IMR-90 (cell line): ENCODE results near the gene ACAN. TPM values are rescaled to one million over a fixed set of nuclear protein-coding genes. Genes with fewer than 3 reads are reported as not detected.
A peak's percentile ranks its signal among the peaks of the same experiment; 100 is the strongest.

ENCODE experiments used
- ATAC-seq: fragments of 200-7000 bp; cut with Tn5 transposase; 2 replicates; pipeline ENCODE4 v1.9.1; 2020; ENCODE audit warnings: low read depth, mild to moderate bottlenecking, moderate library complexity
- BruUV-seq: library from RNA; stranded (reverse); fragments of 400-500 nt; replicated peaks from 2 replicates; lab custom pipeline; 2021; lab: Mats Ljungman, UMichigan
- CTCF ChIA-PET: fragments of 300-600 bp; formaldehyde crosslinking; extraction: SDS; loops from one replicate; lab custom pipeline; 2021; ENCODE audit warnings: antibody characterized with exemption; lab: Yijun Ruan, JAX
- POLR2A ChIA-PET: fragments of 300-600 bp; sonication (Branson Sonifier 250); formaldehyde crosslinking; loops from one replicate; lab custom pipeline; 2022; ENCODE audit warnings: antibody characterized with exemption; ENCODE audit not compliant: unreplicated experiment; lab: Charles Lee
- DNase-seq: peaks from one replicate; pipeline ENCODE4 v3.0.0; 2013
- H2AFZ ChIP-seq: replicated peaks from 2 replicates; pipeline ENCODE3; 2013; ENCODE audit warnings: low read length, mild to moderate bottlenecking; ENCODE audit not compliant: poor library complexity
- H2AK5ac ChIP-seq: 2 replicates; pipeline ENCODE4 v1.6.1; 2013; ENCODE audit warnings: low read depth, low read length, inconsistent platforms
- H2AK9ac ChIP-seq: replicated peaks from 2 replicates; pipeline ENCODE3; 2013; ENCODE audit warnings: mild to moderate bottlenecking, low read depth, low read length, moderate library complexity; ENCODE audit not compliant: poor library complexity
- H2BK120ac ChIP-seq: 2 replicates; pipeline ENCODE4 v1.6.1; 2013; ENCODE audit warnings: low read depth, low read length, inconsistent platforms
- H2BK15ac ChIP-seq: 3 replicates; pipeline ENCODE4 v1.6.1; 2013; ENCODE audit warnings: low read depth, low read length, inconsistent platforms
- H2BK20ac ChIP-seq: 2 replicates; pipeline ENCODE4 v1.6.1; 2013; ENCODE audit warnings: low read depth, mild to moderate bottlenecking, inconsistent platforms, low read length, moderate library complexity
- H2BK5ac ChIP-seq: 2 replicates; pipeline ENCODE4 v1.6.1; 2013; ENCODE audit warnings: mild to moderate bottlenecking, low read depth, low read length, inconsistent platforms; ENCODE audit not compliant: poor library complexity, severe bottlenecking
- H3K14ac ChIP-seq: replicated peaks from 2 replicates; pipeline ENCODE4 v1.6.1; 2013; ENCODE audit warnings: low read depth, low read length, inconsistent platforms
- H3K18ac ChIP-seq: 2 replicates; pipeline ENCODE4 v1.6.1; 2013; ENCODE audit warnings: low read depth, low read length, control low read depth
- H3K23ac ChIP-seq: 2 replicates; pipeline ENCODE4 v1.6.1; 2013; ENCODE audit warnings: low read depth, low read length, inconsistent platforms
- H3K27ac ChIP-seq: 2 replicates; pipeline ENCODE4 v1.5.1; 2013; ENCODE audit warnings: mild to moderate bottlenecking, control low read depth, low read length; ENCODE audit not compliant: insufficient read depth
- H3K27me3 ChIP-seq: 2 replicates; pipeline ENCODE4 v1.6.1; 2013; ENCODE audit warnings: low read length; ENCODE audit not compliant: control insufficient read depth, insufficient read depth
- H3K36me3 ChIP-seq: 2 replicates; pipeline ENCODE4 v1.6.1; 2013; ENCODE audit warnings: low read length, mixed read lengths; ENCODE audit not compliant: control insufficient read depth, insufficient read depth
- H3K4ac ChIP-seq: 2 replicates; pipeline ENCODE4 v1.6.1; 2013; ENCODE audit warnings: low read depth, low read length, inconsistent platforms
- H3K4me1 ChIP-seq: 2 replicates; pipeline ENCODE4 v1.6.1; 2013; ENCODE audit warnings: low read length, mixed read lengths; ENCODE audit not compliant: control insufficient read depth, insufficient read depth
- H3K4me2 ChIP-seq: 2 replicates; pipeline ENCODE4 v1.6.1; 2013; ENCODE audit warnings: low read depth, mild to moderate bottlenecking, control low read depth, low read length, moderate library complexity
- H3K4me3 ChIP-seq: 2 replicates; pipeline ENCODE4 v1.5.1; 2013; ENCODE audit warnings: low read depth, mild to moderate bottlenecking, control low read depth, low read length, moderate library complexity; ENCODE audit not compliant: insufficient read depth
- H3K56ac ChIP-seq: 2 replicates; pipeline ENCODE4 v1.6.1; 2013; ENCODE audit warnings: low read length, inconsistent platforms; ENCODE audit not compliant: insufficient read depth; ENCODE audit errors: extremely low read depth
- H3K79me1 ChIP-seq, 2 experiments: 2 replicates each; pipeline ENCODE4 v1.6.1; 2013; ENCODE audit warnings: low read length in 2 of 2, inconsistent platforms in 1 of 2, low read depth in 1 of 2
- H3K9ac ChIP-seq: 2 replicates; pipeline ENCODE4 v1.6.1; 2013; ENCODE audit warnings: low read depth, low read length, control low read depth
- H3K9me1 ChIP-seq: 2 replicates; pipeline ENCODE4 v1.6.1; 2013; ENCODE audit warnings: low read length, inconsistent platforms; ENCODE audit not compliant: insufficient read depth
- H3K9me3 ChIP-seq: 2 replicates; pipeline ENCODE4 v1.6.1; 2013; ENCODE audit warnings: low read length; ENCODE audit not compliant: control insufficient read depth, insufficient read depth
- H4K20me1 ChIP-seq: 2 replicates; pipeline ENCODE4 v1.6.1; 2013; ENCODE audit warnings: low read length, inconsistent platforms; ENCODE audit not compliant: insufficient read depth
- H4K5ac ChIP-seq: 2 replicates; pipeline ENCODE4 v1.6.1; 2013; ENCODE audit warnings: mild to moderate bottlenecking, low read depth, low read length, control low read depth
- H4K8ac ChIP-seq, 2 experiments: 2 replicates each; pipeline ENCODE4 v1.6.1; 2013; ENCODE audit warnings: low read depth in 2 of 2, low read length in 2 of 2, control low read depth in 1 of 2, inconsistent platforms in 1 of 2
- H4K91ac ChIP-seq: 2 replicates; pipeline ENCODE4 v1.6.1; 2013; ENCODE audit warnings: low read depth, low read length, inconsistent platforms; ENCODE audit not compliant: insufficient read depth
- BHLHE40 ChIP-seq: fragments of 150-350 bp; IDR thresholded peaks from 2 replicates; pipeline ENCODE4 v1.6.1; 2016; ENCODE audit warnings: mild to moderate bottlenecking, low read depth, low read length
- CEBPB ChIP-seq: IDR thresholded peaks from 2 replicates; pipeline ENCODE4 v1.6.1; 2012; ENCODE audit warnings: low read depth, low read length, improper control_type of control experiment
- CHD1 ChIP-seq: IDR thresholded peaks from 2 replicates; pipeline ENCODE4 v1.6.1; 2012; ENCODE audit warnings: low read depth, low read length, improper control_type of control experiment
- ELK1 ChIP-seq: fragments of 150-350 bp; IDR thresholded peaks from 2 replicates; pipeline ENCODE4 v1.6.1; 2016; ENCODE audit warnings: low read depth, mild to moderate bottlenecking, low read length, moderate library complexity, borderline replicate concordance
- FOS ChIP-seq: fragments of 150-350 bp; IDR thresholded peaks from 2 replicates; pipeline ENCODE4 v1.6.1; 2016; ENCODE audit warnings: low read depth, low read length
- MAFK ChIP-seq: IDR thresholded peaks from 2 replicates; pipeline ENCODE4 v1.6.1; 2012; ENCODE audit warnings: low read depth, low read length, improper control_type of control experiment
- MAZ ChIP-seq: IDR thresholded peaks from 2 replicates; pipeline ENCODE4 v1.6.1; 2012; ENCODE audit warnings: low read depth, mild to moderate bottlenecking, low read length, improper control_type of control experiment, moderate library complexity, borderline replicate concordance
- MXI1 ChIP-seq: IDR thresholded peaks from 2 replicates; pipeline ENCODE4 v1.6.1; 2012; ENCODE audit warnings: low read depth, mild to moderate bottlenecking, low read length, moderate library complexity, borderline replicate concordance
- NFE2L2 ChIP-seq: fragments of 150-350 bp; IDR thresholded peaks from 2 replicates; pipeline ENCODE4 v1.6.1; 2016; ENCODE audit warnings: low read depth, mild to moderate bottlenecking, low read length
- POLR2A ChIP-seq: IDR thresholded peaks from 2 replicates; pipeline ENCODE4 v1.6.1; 2012; ENCODE audit warnings: mild to moderate bottlenecking, low read depth, low read length
- RAD21 ChIP-seq: IDR thresholded peaks from 2 replicates; pipeline ENCODE4 v1.6.1; 2012; ENCODE audit warnings: low read length, improper control_type of control experiment
- RCOR1 ChIP-seq: IDR thresholded peaks from 2 replicates; pipeline ENCODE4 v1.6.1; 2012; ENCODE audit warnings: mild to moderate bottlenecking, low read length, improper control_type of control experiment; ENCODE audit not compliant: insufficient replicate concordance
- RFX5 ChIP-seq: IDR thresholded peaks from 2 replicates; pipeline ENCODE4 v1.8.0; 2012; ENCODE audit warnings: low read depth, mild to moderate bottlenecking, low read length, moderate library complexity
- SMC3 ChIP-seq: fragments of 150-350 bp; IDR thresholded peaks from 2 replicates; pipeline ENCODE4 v1.6.1; 2016; ENCODE audit warnings: low read depth, mild to moderate bottlenecking, antibody characterized with exemption, low read length, moderate library complexity
- WGBS, 2 experiments: methylation state at CpG; one replicate each; pipeline versions ENCODE4 v1.1.5 to v1.1.7; 2013; ENCODE audit warnings: missing lambda C conversion rate in 2 of 2; ENCODE audit not compliant: insufficient read length in 1 of 2; ENCODE audit errors: extremely low coverage in 2 of 2; 5-methylcytosine and 5-hydroxymethylcytosine counted together
- dilution Hi-C: fragments of 300-500 bp; cut with HindIII; formaldehyde crosslinking; loops from one replicate; pipeline ENCODE4 v1.14.3; 2018; ENCODE audit warnings: low sequenced_read_pairs; ENCODE audit not compliant: unreplicated experiment
- in situ Hi-C: fragments of 300-500 bp; cut with MboI; formaldehyde crosslinking; loops from 3 replicates; pipeline ENCODE4 v1.14.3; 2019; ENCODE audit warnings: low sequenced_read_pairs, inconsistent platforms, mixed read lengths
- intact Hi-C: fragments of 100-400 bp; cut with micrococcal nuclease; formaldehyde crosslinking; loops from 2 replicates; pipeline ENCODE4 v1.10.0; 2022
- polyA plus RNA-seq, 3 experiments: library from polyadenylated mRNA; depleted of rRNA; stranded (reverse); fragments of >200 nt; gene quantifications; 2 replicates each; pipeline ENCODE4 v1.2.3, GENCODE V29; 2012; ENCODE audit warnings: low replicate concordance in 1 of 3
- total RNA-seq: library from RNA; depleted of rRNA; stranded (reverse); fragments of >200 nt; gene quantifications from 2 replicates; pipeline ENCODE4 v1.2.3, GENCODE V29; 2012
- TF ChIP-seq, protein P1 (sequence below): conservative IDR thresholded peaks from 2 replicates; pipeline ENCODE4 v1.5.1; 2012; ENCODE audit warnings: mild to moderate bottlenecking, low read depth, low read length, improper control_type of control experiment
- TF ChIP-seq, protein P2 (sequence below): fragments of 150-350 bp; IDR thresholded peaks from 2 replicates; pipeline ENCODE4 v1.6.1; 2017; ENCODE audit warnings: mild to moderate bottlenecking, antibody characterized with exemption, low read length, low read depth

The ACAN gene
- total and polyA plus RNA-seq, 2 of the 4 experiments (the other 2 are of a cell fraction): 0.54 to 0.96 TPM

- in situ Hi-C loops (no loop called here), intact Hi-C loops (no loop called here), dilution Hi-C loops (no loop called here)
- no peak overlapping the region for H3K4ac ChIP-seq
- no peak overlapping the region for H3K27ac ChIP-seq
- no peak for TF ChIP-seq MAFK
- no peak for TF ChIP-seq FOS
- TF ChIP-seq, protein P1, sequence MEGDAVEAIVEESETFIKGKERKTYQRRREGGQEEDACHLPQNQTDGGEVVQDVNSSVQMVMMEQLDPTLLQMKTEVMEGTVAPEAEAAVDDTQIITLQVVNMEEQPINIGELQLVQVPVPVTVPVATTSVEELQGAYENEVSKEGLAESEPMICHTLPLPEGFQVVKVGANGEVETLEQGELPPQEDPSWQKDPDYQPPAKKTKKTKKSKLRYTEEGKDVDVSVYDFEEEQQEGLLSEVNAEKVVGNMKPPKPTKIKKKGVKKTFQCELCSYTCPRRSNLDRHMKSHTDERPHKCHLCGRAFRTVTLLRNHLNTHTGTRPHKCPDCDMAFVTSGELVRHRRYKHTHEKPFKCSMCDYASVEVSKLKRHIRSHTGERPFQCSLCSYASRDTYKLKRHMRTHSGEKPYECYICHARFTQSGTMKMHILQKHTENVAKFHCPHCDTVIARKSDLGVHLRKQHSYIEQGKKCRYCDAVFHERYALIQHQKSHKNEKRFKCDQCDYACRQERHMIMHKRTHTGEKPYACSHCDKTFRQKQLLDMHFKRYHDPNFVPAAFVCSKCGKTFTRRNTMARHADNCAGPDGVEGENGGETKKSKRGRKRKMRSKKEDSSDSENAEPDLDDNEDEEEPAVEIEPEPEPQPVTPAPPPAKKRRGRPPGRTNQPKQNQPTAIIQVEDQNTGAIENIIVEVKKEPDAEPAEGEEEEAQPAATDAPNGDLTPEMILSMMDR: no peak
- no peak for TF ChIP-seq CHD1
- no peak for TF ChIP-seq RAD21
- TF ChIP-seq BHLHE40: no peak
- TF ChIP-seq MXI1: no peak
- TF ChIP-seq CEBPB: no peak
- no peak for TF ChIP-seq MAZ
- TF ChIP-seq, protein P2, sequence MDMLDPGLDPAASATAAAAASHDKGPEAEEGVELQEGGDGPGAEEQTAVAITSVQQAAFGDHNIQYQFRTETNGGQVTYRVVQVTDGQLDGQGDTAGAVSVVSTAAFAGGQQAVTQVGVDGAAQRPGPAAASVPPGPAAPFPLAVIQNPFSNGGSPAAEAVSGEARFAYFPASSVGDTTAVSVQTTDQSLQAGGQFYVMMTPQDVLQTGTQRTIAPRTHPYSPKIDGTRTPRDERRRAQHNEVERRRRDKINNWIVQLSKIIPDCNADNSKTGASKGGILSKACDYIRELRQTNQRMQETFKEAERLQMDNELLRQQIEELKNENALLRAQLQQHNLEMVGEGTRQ: no peak
- no peak for TF ChIP-seq RCOR1
- TF ChIP-seq ELK1: no peak
- no peak for TF ChIP-seq SMC3
- no peak for TF ChIP-seq NFE2L2
- TF ChIP-seq POLR2A: no peak
- no peak for TF ChIP-seq RFX5
- H2AK9ac ChIP-seq: no peak overlapping the region
- no peak overlapping the region for H2BK15ac ChIP-seq
- no peak for ATAC-seq
- H3K18ac ChIP-seq: no peak overlapping the region
- CTCF ChIA-PET: no interaction called here
- no peak overlapping the region for H3K4me3 ChIP-seq
- no peak overlapping the region for H4K5ac ChIP-seq
- H3K9me1 ChIP-seq: peaks cover 10% of the 10 kb centered on the region; the same call in 1 of the 2 replicates
- H4K8ac ChIP-seq: no peak overlapping the region
- no peak overlapping the region for H2AFZ ChIP-seq
- WGBS, 2 experiments: 100% methylated on average over 2 of the region's 5 CpGs; no CpG with 5 or more reads in 1 of the 2 experiments
- H4K20me1 ChIP-seq: peaks cover 3% of the 10 kb centered on the region; the same call in 1 of the 2 replicates
- no peak overlapping the region for H3K56ac ChIP-seq
- H3K23ac ChIP-seq: no peak overlapping the region
- H3K79me1 ChIP-seq: no peaks in the 10 kb centered on the region
- no peak overlapping the region for H3K9ac ChIP-seq
- peak overlapping the region; percentile 16; the same call in 1 of the 2 replicates for H2AK5ac ChIP-seq
- BruUV-seq: no TSS peak
- H3K4me2 ChIP-seq: no peak overlapping the region
- H3K4me1 ChIP-seq: 0 out of 2 replicates have a peak, but pooled peaks cover 2% of the 10 kb centered on the region
- no peak overlapping the region for H4K91ac ChIP-seq
- H3K36me3 ChIP-seq: peaks cover 4% of the 10 kb centered on the region; the same call in 1 of the 2 replicates
- no peaks in the 10 kb centered on the region for H3K9me3 ChIP-seq
- no peak for DNase-seq
- no peak overlapping the region for H3K14ac ChIP-seq
- H2BK120ac ChIP-seq: no peak overlapping the region
- H2BK5ac ChIP-seq: no peak overlapping the region
- H3K27me3 ChIP-seq: no peaks in the 10 kb centered on the region
- POLR2A ChIA-PET: no interaction called here
- H2BK20ac ChIP-seq: no peak overlapping the region
Observed at GRCh38 chr15:88888719-88889118, 85.5 kb downstream of the ACAN start.
